A549 (cell line): ENCODE measurements around the gene EIF4G2. TPM values are rescaled to one million over a fixed set of nuclear protein-coding genes. Genes with fewer than 3 reads are reported as not detected.
A peak's percentile ranks its signal among the peaks of the same experiment; 100 is the strongest.

Experiments used
- ATAC-seq, 2 experiments: fragments of 200-7000 bp in 1 of 2; fragments of >200 bp in 1 of 2; cut with Nextera tagmentation in 1 of 2; cut with Tn5 transposase in 1 of 2; 3 replicates each; pipeline versions ENCODE4 v1.8.0 to v1.9.1; 2018 to 2020; ENCODE audit warnings: mild to moderate bottlenecking in 1 of 2, moderate library complexity in 1 of 2
- CTCF ChIA-PET: fragments of 300-600 bp; sonication (Branson Sonifier 250); formaldehyde crosslinking; extraction: SDS; loops from one replicate; lab custom pipeline; 2021; ENCODE audit warnings: antibody characterized with exemption, inconsistent platforms; lab: Yijun Ruan, JAX
- POLR2A ChIA-PET: fragments of 350-600 bp; formaldehyde crosslinking; extraction: SDS; loops from one replicate; lab custom pipeline; 2021; ENCODE audit warnings: antibody characterized with exemption, inconsistent platforms; lab: Yijun Ruan, JAX
- DNase-seq, 2 experiments: peaks; one replicate each; pipeline versions ENCODE4 v3.0.0 to v3.0.0-alpha.2; 2011 to 2016; ENCODE audit warnings: low read depth in 1 of 2, low spot score in 1 of 2
- FAIRE-seq: peaks from 2 replicates; lab custom pipeline; 2011; peaks lifted over from hg19 to GRCh38; lab: Jason Lieb, UNC
- H3K27ac ChIP-seq, 2 experiments: fragments of >200 bp; sonication (Bioruptor Twin); formaldehyde crosslinking; 3 replicates each; pipeline ENCODE4 v1.5.1; 2016 to 2017
- H3K4me1 ChIP-seq: fragments of >200 bp; sonication (Bioruptor Twin); formaldehyde crosslinking; 3 replicates; pipeline ENCODE4 v1.6.1; 2016
- H3K4me2 ChIP-seq: fragments of >200 bp; sonication (Bioruptor Twin); formaldehyde crosslinking; 3 replicates; pipeline ENCODE4 v1.6.1; 2016
- H3K4me3 ChIP-seq: fragments of >200 bp; sonication (Bioruptor Twin); formaldehyde crosslinking; 3 replicates; pipeline ENCODE4 v1.5.1; 2016
- H3K9me3 ChIP-seq: fragments of >200 bp; sonication (Bioruptor Twin); formaldehyde crosslinking; 3 replicates; pipeline ENCODE4 v1.6.1; 2016
- CEBPB ChIP-seq, 2 experiments: fragments of >200 bp in 1 of 2; sonication (Bioruptor Twin) in 1 of 2; formaldehyde crosslinking in 1 of 2; IDR thresholded peaks; 2 replicates each; pipeline ENCODE4 v1.6.1; 2012 to 2016
- HOXA7 ChIP-seq: fragments of 250-450 bp; sonication (Bioruptor Pico); IDR thresholded peaks from 2 replicates; pipeline ENCODE4 v1.5.0; 2020; ENCODE audit warnings: mild to moderate bottlenecking, moderate library complexity
- polyA plus RNA-seq, 4 experiments: library from polyadenylated mRNA; depleted of rRNA in 3 of 4; stranded (reverse); fragments of >200 nt; fragmentation: RNase III in 1 of 4; extraction: RNeasy Plus Mini Kit Qiagen cat#74134 plus additional on column Dnase treatment in 1 of 4; gene quantifications; 2 replicates in 3 of 4; 3 replicates in 1 of 4; pipeline ENCODE4 v1.2.3, GENCODE V29; 2011 to 2017
- small RNA-seq, 6 experiments: library from RNA; depleted of rRNA; stranded (forward); fragments of <200 nt; gene quantifications; one replicate each; pipeline ENCODE3, GENCODE V24; 2012

EIF4G2 gene
- polyA plus RNA-seq, 2 of the 4 experiments (the other 2 are of a cell fraction), result 901 to 1,171 TPM

GRCh38 chr11:10747733-10748132, 61.0 kb downstream of the EIF4G2 start:
- ATAC-seq (no peak), DNase-seq (no peak), FAIRE-seq (no peak)
- CTCF ChIA-PET, result interaction anchor here (1.2 to 1.3 kb wide), 2 partner anchors 9 to 23 kb away, joined by 3 read pairs; no protein-coding TSS in a partner anchor
- POLR2A ChIA-PET, result no interaction called here
- H3K9me3 ChIP-seq, result no peaks in the 10 kb centered on the region
- no peak overlapping the region for H3K4me2 ChIP-seq
- H3K4me1 ChIP-seq, result peaks cover 7% of the 10 kb centered on the region; the same call in 1 of the 3 replicates
- no peak overlapping the region for H3K27ac ChIP-seq
- no peak overlapping the region for H3K4me3 ChIP-seq
- TF ChIP-seq CEBPB (IDR thresholded peaks at IDR 0.05), result 0 out of 4 replicates have a peak, but pooled peaks of 1 of the 2 experiments have one; percentile 12
- TF ChIP-seq HOXA7, result no peak

Small RNA genes lying within 50 kb of the gene (small RNA-seq; reads per million reads assigned to genes)
- gene SNORD97, result 0 reads per million in 6 experiments

Other genes starting within 250 kb of the EIF4G2 start
- gene LYVE1, start 240.3 kb downstream of the EIF4G2 start, polyA plus RNA-seq (2011; rRNA removed), result not detected in 2 replicates
- gene LYVE1, start 240.3 kb downstream of the EIF4G2 start, polyA plus RNA-seq (2017; fragmentation: RNase III; extraction: RNeasy Plus Mini Kit Qiagen cat#74134 plus additional on column Dnase treatment), result 0.04 TPM in 1 of 3 replicates, not detected in the others
- gene IRAG1, start 115.2 kb downstream of the EIF4G2 start, polyA plus RNA-seq (2011; rRNA removed), result 0.05 TPM in 1 of 2 replicates, not detected in the other
- 0.03 to 0.12 TPM in 2 of 3 replicates, not detected in the other for gene IRAG1, start 115.2 kb downstream of the EIF4G2 start, polyA plus RNA-seq (2017; fragmentation: RNase III; extraction: RNeasy Plus Mini Kit Qiagen cat#74134 plus additional on column Dnase treatment)
- 24.8 and 31.2 TPM in 2 replicates for gene CTR9, start 57.7 kb downstream of the EIF4G2 start, polyA plus RNA-seq (2011; rRNA removed)
- 30.6 to 35.3 TPM (median 35.0 TPM) in 3 replicates for gene CTR9, start 57.7 kb downstream of the EIF4G2 start, polyA plus RNA-seq (2017; fragmentation: RNase III; extraction: RNeasy Plus Mini Kit Qiagen cat#74134 plus additional on column Dnase treatment)
- 132 and 142 TPM in 2 replicates for gene ZBED5, start 49.1 kb upstream of the EIF4G2 start, polyA plus RNA-seq (2011; rRNA removed)
- 60.6 to 65.9 TPM (median 61.8 TPM) in 3 replicates for gene ZBED5, start 49.1 kb upstream of the EIF4G2 start, polyA plus RNA-seq (2017; fragmentation: RNase III; extraction: RNeasy Plus Mini Kit Qiagen cat#74134 plus additional on column Dnase treatment)